Transverse colon (tissue), 4 donors: ENCODE measurements around the gene JMJD1C.

Source experiments
- POLR2A ChIP-seq: fragments of 450-650 bp; IDR thresholded peaks from one replicate; pipeline ENCODE4 v1.6.1; 2016; ENCODE audit warnings: antibody characterized with exemption, mild to moderate bottlenecking, moderate library complexity
- POLR2AphosphoS5 ChIP-seq, 3 donors: sonication (generic); formaldehyde crosslinking; IDR thresholded peaks; one replicate each; pipeline ENCODE4 v1.6.1; 2016; ENCODE audit warnings: antibody characterized with exemption in 3 of 3
- TF ChIP-seq, protein P1 (sequence below), 5 experiments: fragments of 200-600 bp in 3 of 5; fragments of 450-650 bp in 2 of 5; sonication (generic) in 3 of 5; IDR thresholded peaks; 1 replicate in 2 of 5; 2 replicates in 3 of 5; pipeline ENCODE4 v1.5.1; 2016 to 2017; ENCODE audit warnings: antibody characterized with exemption in 5 of 5, inconsistent platforms in 3 of 5, mild to moderate bottlenecking in 2 of 5, moderate library complexity in 1 of 5

DNA sequence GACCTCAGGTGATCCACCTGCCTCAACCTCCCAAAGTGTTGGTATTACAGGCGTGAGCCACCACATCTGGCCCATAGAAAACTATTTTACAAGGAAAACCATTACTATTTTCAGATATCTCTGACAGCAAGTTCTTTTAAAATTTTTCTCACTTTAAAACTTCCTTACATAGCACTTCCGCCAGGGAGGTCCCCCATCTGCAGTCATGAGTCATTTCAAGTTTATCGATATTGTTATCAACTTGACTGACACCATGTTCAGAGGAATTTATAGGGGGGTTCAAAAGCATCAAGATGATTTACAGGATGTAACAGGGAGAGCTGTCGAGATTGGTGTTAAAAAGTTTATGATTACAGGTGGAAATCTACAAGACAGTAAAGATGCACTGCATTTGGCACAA, 243.8 kb downstream of the JMJD1C start:
- TF ChIP-seq, protein P1, sequence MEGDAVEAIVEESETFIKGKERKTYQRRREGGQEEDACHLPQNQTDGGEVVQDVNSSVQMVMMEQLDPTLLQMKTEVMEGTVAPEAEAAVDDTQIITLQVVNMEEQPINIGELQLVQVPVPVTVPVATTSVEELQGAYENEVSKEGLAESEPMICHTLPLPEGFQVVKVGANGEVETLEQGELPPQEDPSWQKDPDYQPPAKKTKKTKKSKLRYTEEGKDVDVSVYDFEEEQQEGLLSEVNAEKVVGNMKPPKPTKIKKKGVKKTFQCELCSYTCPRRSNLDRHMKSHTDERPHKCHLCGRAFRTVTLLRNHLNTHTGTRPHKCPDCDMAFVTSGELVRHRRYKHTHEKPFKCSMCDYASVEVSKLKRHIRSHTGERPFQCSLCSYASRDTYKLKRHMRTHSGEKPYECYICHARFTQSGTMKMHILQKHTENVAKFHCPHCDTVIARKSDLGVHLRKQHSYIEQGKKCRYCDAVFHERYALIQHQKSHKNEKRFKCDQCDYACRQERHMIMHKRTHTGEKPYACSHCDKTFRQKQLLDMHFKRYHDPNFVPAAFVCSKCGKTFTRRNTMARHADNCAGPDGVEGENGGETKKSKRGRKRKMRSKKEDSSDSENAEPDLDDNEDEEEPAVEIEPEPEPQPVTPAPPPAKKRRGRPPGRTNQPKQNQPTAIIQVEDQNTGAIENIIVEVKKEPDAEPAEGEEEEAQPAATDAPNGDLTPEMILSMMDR (IDR thresholded peaks at IDR 0.05), result no peak
- TF ChIP-seq POLR2A (no peak), POLR2AphosphoS5 (IDR thresholded peaks at IDR 0.05) (no peak)
